NCI-H2081 (cell line): ENCODE results near the gene MUC6.
"Not testable (repeated sequence)": the region's sequence is repeated elsewhere in the genome, so short reads cannot be mapped to it uniquely, and the experiment has no call there.

ENCODE experiments used
- DNase-seq, 2 experiments: peaks; one replicate each; lab custom pipeline; 2025; lab: John Stamatoyannopoulos, UW

The MUC6 gene

GRCh38 chr11:987671-988070 is 48.8 kb downstream of the MUC6 start:
- no peak for DNase-seq

GRCh38 chr11:986952-987305 is 49.6 kb downstream of the MUC6 start:
- DNase-seq: no peak

- DNase-seq: no peak
Observed at GRCh38 chr11:986270-986951, 50.1 kb downstream of the MUC6 start.

GRCh38 chr11:985848-986247 is 50.7 kb downstream of the MUC6 start:
- no peak for DNase-seq

- no peak for DNase-seq
Observed at GRCh38 chr11:985406-985805, 51.1 kb downstream of the MUC6 start.

- no peak for DNase-seq
Observed at GRCh38 chr11:984546-984945, 52.0 kb downstream of the MUC6 start.

- DNase-seq: no peak
Observed at GRCh38 chr11:981764-982163, 54.8 kb downstream of the MUC6 start.

- DNase-seq: no peak
Observed at GRCh38 chr11:980438-981357, 55.8 kb downstream of the MUC6 start.

GRCh38 chr11:978781-979180 is 57.7 kb downstream of the MUC6 start:
- DNase-seq: no peak

GRCh38 chr11:977830-978720 is 58.4 kb downstream of the MUC6 start:
- no peak for DNase-seq

GRCh38 chr11:976431-977160 is 59.9 kb downstream of the MUC6 start:
- no peak for DNase-seq

GRCh38 chr11:975827-976226 is 60.7 kb downstream of the MUC6 start:
- DNase-seq: no peak

- DNase-seq: not testable (repeated sequence)
Observed at GRCh38 chr11:975376-975775, 61.1 kb downstream of the MUC6 start.

- DNase-seq: no peak
Observed at GRCh38 chr11:973237-973636, 63.3 kb downstream of the MUC6 start.

- DNase-seq: no peak
Observed at GRCh38 chr11:972523-973211, 63.9 kb downstream of the MUC6 start.

GRCh38 chr11:971731-972365 is 64.7 kb downstream of the MUC6 start:
- DNase-seq: no peak

GRCh38 chr11:971092-971690 is 65.3 kb downstream of the MUC6 start:
- DNase-seq: no peak

GRCh38 chr11:970319-970871 is 66.1 kb downstream of the MUC6 start:
- DNase-seq: no peak

GRCh38 chr11:969651-970205 is 66.8 kb downstream of the MUC6 start:
- no peak for DNase-seq

GRCh38 chr11:968822-969221 is 67.7 kb downstream of the MUC6 start:
- DNase-seq: no peak
